KMS-11 (cell line): Measurements from ENCODE around the gene LTN1.

ENCODE experiments used
- H2AFZ ChIP-seq: fragments of 200-600 bp; sonication (generic); 2 replicates; pipeline ENCODE4 v1.6.1; 2016; ENCODE audit warnings: antibody characterized with exemption, mixed run types, low read depth
- H3K27ac ChIP-seq: fragments of 200-600 bp; sonication (generic); 2 replicates; pipeline ENCODE4 v1.6.1; 2016; ENCODE audit warnings: mild to moderate bottlenecking, mixed run types
- H3K27me3 ChIP-seq: fragments of 200-600 bp; sonication (generic); 2 replicates; pipeline ENCODE4 v1.6.1; 2017; ENCODE audit warnings: mild to moderate bottlenecking, low read depth, mixed run types, moderate library complexity; ENCODE audit not compliant: insufficient read depth
- H3K36me3 ChIP-seq: fragments of 200-600 bp; sonication (generic); 2 replicates; pipeline ENCODE4 v1.6.1; 2017; ENCODE audit warnings: mild to moderate bottlenecking, mixed run types; ENCODE audit not compliant: insufficient read depth
- H3K4me1 ChIP-seq: fragments of 200-600 bp; sonication (generic); 2 replicates; pipeline ENCODE4 v1.6.1; 2016; ENCODE audit warnings: mild to moderate bottlenecking, low read depth, mixed run types; ENCODE audit not compliant: poor library complexity, severe bottlenecking
- H3K4me2 ChIP-seq: fragments of 200-600 bp; sonication (generic); 2 replicates; pipeline ENCODE4 v1.7.0; 2016; ENCODE audit warnings: mild to moderate bottlenecking, mixed run types
- H3K4me3 ChIP-seq: fragments of 200-600 bp; sonication (generic); IDR thresholded peaks from 2 replicates; pipeline ENCODE4 v1.6.1; 2017; ENCODE audit warnings: low read depth, low read length, mixed read lengths; ENCODE audit not compliant: insufficient read depth
- H3K79me2 ChIP-seq: fragments of 200-600 bp; sonication (generic); 2 replicates; pipeline ENCODE4 v1.6.1; 2016; ENCODE audit warnings: low read depth, mixed run types; ENCODE audit not compliant: insufficient read depth
- H3K9ac ChIP-seq: fragments of 200-600 bp; sonication (generic); 2 replicates; pipeline ENCODE4 v1.6.1; 2016; ENCODE audit warnings: mild to moderate bottlenecking, mixed run types
- H4K20me1 ChIP-seq: fragments of 200-600 bp; sonication (generic); 2 replicates; pipeline ENCODE4 v1.6.1; 2016; ENCODE audit warnings: mild to moderate bottlenecking, mixed run types; ENCODE audit not compliant: insufficient read depth
- CTCF ChIP-seq: fragments of 200-600 bp; sonication (generic); conservative IDR thresholded peaks from 2 replicates; pipeline ENCODE4 v1.6.1; 2017; ENCODE audit warnings: low read depth, mild to moderate bottlenecking, antibody characterized with exemption, low read length, moderate library complexity, mixed read lengths

Gene LTN1

GRCh38 chr21:28906841-28907240, 85.8 kb downstream of the LTN1 start:
- Histone ChIP-seq H3K27me3 (no peaks in the 10 kb centered on the region), H3K4me2 (no peak overlapping the region), H3K4me3 (no peak overlapping the region), H3K4me1 (no peaks in the 10 kb centered on the region), H4K20me1 (no peaks in the 10 kb centered on the region), H2AFZ (no peak overlapping the region), H3K9ac (no peak overlapping the region), H3K79me2 (no peaks in the 10 kb centered on the region), H3K36me3 (no peaks in the 10 kb centered on the region), H3K27ac (no peak overlapping the region)
- TF ChIP-seq CTCF: no peak

DNA sequence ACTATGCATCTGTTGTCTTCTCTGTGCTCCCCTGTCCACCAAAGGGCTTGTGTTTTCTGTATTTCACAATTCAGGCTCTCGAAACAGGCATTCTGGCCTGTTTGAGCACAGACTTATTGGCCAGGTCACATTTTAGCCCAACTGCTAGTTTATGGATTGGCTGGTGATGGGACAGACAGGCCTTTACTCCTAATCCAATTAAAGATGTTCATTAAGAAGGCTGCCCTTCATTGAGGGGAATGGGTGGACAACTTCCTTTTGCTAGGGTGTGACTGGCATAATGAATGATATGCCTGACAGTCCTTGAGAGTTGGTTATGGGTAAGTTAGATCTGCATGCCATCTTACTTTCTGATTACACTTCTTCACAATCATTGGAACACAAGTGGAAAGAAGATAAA, 86.4 kb downstream of the LTN1 start:
- H3K4me1 ChIP-seq: no peaks in the 10 kb centered on the region
- no peak overlapping the region for H3K4me2 ChIP-seq
- no peak overlapping the region for H3K27ac ChIP-seq
- no peaks in the 10 kb centered on the region for H3K27me3 ChIP-seq
- H3K9ac ChIP-seq: no peak overlapping the region
- no peaks in the 10 kb centered on the region for H3K36me3 ChIP-seq
- TF ChIP-seq CTCF: no peak
- no peak overlapping the region for H3K4me3 ChIP-seq
- H4K20me1 ChIP-seq: no peaks in the 10 kb centered on the region
- no peaks in the 10 kb centered on the region for H3K79me2 ChIP-seq
- H2AFZ ChIP-seq: no peak overlapping the region

GRCh38 chr21:28904961-28905435, 87.7 kb downstream of the LTN1 start:
- Histone ChIP-seq H4K20me1 (no peaks in the 10 kb centered on the region), H2AFZ (no peak overlapping the region), H3K36me3 (no peaks in the 10 kb centered on the region)

DNA sequence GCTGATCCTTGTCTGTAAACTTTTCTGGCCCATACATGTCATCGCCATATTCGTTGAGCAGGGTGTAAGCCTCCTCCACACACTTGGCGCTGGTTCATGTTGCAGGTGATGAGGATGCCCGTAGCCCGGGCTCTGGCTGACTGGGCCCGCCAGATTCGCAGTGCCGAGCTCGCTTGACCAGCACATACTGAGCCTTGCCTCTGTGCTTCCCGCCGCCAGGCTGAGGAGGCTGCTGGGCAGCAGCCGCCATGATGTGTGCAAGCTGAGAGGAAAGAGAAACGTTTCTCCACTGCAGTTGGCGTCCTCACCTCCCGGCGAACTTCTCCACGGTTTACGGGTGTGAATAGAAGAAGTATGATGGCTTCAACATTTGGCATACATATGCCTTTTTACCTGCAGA, 89.2 kb downstream of the LTN1 start:
- H3K4me1 ChIP-seq: peaks cover 7% of the 10 kb centered on the region
- no peaks in the 10 kb centered on the region for H3K79me2 ChIP-seq
- H4K20me1 ChIP-seq: no peaks in the 10 kb centered on the region
- H3K27me3 ChIP-seq: no peaks in the 10 kb centered on the region
- H3K9ac ChIP-seq: no peak overlapping the region
- no peak for TF ChIP-seq CTCF
- no peak overlapping the region for H3K4me3 ChIP-seq
- H2AFZ ChIP-seq: no peak overlapping the region
- H3K4me2 ChIP-seq: no peak overlapping the region
- H3K36me3 ChIP-seq: no peaks in the 10 kb centered on the region
- H3K27ac ChIP-seq: no peak overlapping the region

More at GRCh38 chr21:28904961-28905435, 87.7 kb downstream of the LTN1 start:
- H3K4me3 ChIP-seq: no peak overlapping the region
- no peaks in the 10 kb centered on the region for H3K79me2 ChIP-seq
- no peak overlapping the region for H3K4me2 ChIP-seq
- no peak overlapping the region for H3K9ac ChIP-seq
- H3K27me3 ChIP-seq: no peaks in the 10 kb centered on the region
- no peak for TF ChIP-seq CTCF
- no peaks in the 10 kb centered on the region for H3K4me1 ChIP-seq
- no peak overlapping the region for H3K27ac ChIP-seq
